HCT116 (cell line): ENCODE data around the gene PPM1F.

Experiments used
- EZH2 ChIP-seq: fragments of 200-600 bp; sonication (generic); IDR thresholded peaks from 2 replicates; pipeline ENCODE4 v1.6.1; 2017; ENCODE audit warnings: antibody characterized with exemption, mixed run types
- POLR2A ChIP-seq: IDR thresholded peaks from 2 replicates; pipeline ENCODE4 v1.7.0; 2011; ENCODE audit warnings: borderline replicate concordance; ENCODE audit not compliant: insufficient read depth, insufficient read length; ENCODE audit errors: extremely low read depth
- POLR2AphosphoS5 ChIP-seq: IDR thresholded peaks from 2 replicates; pipeline ENCODE4 v1.6.1; 2011; ENCODE audit warnings: mild to moderate bottlenecking, low read depth, low read length, moderate library complexity
- SP1 ChIP-seq: IDR thresholded peaks from 2 replicates; pipeline ENCODE4 v1.6.1; 2012; ENCODE audit warnings: low read depth
- TF ChIP-seq, protein P1 (sequence below), 3 experiments: fragments of 200-600 bp in 1 of 3; sonication (generic) in 1 of 3; IDR thresholded peaks in 2 of 3; conservative IDR thresholded peaks in 1 of 3; 2 replicates each; pipeline ENCODE4 v1.5.1; 2012 to 2017; ENCODE audit warnings: low read depth in 2 of 3, low read length in 2 of 3, antibody characterized with exemption in 1 of 3, borderline replicate concordance in 1 of 3, control low read depth in 1 of 3, mild to moderate bottlenecking in 1 of 3, mixed read lengths in 1 of 3, mixed run types in 1 of 3, moderate library complexity in 1 of 3; ENCODE audit not compliant: insufficient read depth in 1 of 3
- TF ChIP-seq, protein P2 (sequence below): IDR thresholded peaks from 2 replicates; pipeline ENCODE4 v1.6.1; 2011; ENCODE audit warnings: mild to moderate bottlenecking, low read length, moderate library complexity; ENCODE audit not compliant: insufficient replicate concordance; ENCODE audit errors: extremely low read depth

DNA sequence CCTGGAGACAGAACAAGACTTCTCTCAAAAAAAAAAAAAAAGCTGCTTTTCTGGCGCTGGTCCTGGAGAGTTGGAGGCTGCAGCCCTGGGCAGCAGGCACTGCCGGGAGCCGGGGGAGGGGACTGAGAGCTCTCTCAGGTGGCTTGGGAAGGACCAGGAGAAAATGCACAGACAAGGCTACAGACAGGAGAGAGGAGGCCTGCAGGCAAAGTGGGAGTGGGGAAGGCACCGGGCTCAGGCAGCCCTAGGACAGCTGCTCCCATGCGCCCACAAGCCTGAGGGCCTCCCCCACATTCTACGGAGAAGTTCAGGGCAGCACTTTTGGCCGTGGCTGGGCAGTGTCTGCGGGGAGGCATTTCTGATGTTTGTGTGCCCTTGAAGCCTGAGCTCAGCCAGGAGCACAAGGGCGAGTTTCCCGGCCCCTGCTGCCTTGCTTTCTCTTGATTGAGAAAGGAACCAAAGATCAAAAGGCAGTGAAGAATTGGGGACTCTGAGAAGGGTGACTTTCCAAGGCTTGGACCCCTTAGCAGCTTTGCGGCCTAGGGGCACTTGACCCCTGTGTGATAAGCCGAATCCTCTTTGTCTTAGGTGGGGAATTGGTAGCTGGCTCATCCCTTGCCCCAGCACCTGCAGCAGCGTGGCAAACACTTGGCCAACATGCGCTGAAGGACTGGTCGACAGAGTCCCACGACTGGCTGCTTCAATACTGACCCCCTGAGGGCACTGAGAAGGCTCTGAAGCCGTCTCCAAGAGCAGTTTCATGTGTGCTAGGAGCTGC, 35.3 kb downstream of the PPM1F start:
- TF ChIP-seq, protein P1, sequence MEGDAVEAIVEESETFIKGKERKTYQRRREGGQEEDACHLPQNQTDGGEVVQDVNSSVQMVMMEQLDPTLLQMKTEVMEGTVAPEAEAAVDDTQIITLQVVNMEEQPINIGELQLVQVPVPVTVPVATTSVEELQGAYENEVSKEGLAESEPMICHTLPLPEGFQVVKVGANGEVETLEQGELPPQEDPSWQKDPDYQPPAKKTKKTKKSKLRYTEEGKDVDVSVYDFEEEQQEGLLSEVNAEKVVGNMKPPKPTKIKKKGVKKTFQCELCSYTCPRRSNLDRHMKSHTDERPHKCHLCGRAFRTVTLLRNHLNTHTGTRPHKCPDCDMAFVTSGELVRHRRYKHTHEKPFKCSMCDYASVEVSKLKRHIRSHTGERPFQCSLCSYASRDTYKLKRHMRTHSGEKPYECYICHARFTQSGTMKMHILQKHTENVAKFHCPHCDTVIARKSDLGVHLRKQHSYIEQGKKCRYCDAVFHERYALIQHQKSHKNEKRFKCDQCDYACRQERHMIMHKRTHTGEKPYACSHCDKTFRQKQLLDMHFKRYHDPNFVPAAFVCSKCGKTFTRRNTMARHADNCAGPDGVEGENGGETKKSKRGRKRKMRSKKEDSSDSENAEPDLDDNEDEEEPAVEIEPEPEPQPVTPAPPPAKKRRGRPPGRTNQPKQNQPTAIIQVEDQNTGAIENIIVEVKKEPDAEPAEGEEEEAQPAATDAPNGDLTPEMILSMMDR (IDR thresholded peaks at IDR 0.05 in 2 of 3, conservative IDR thresholded peaks at IDR 0.05 in 1 of 3; ENCODE audit: borderline replicate concordance in 1 of 3, insufficient read depth in 1 of 3, low read depth in 2 of 3, low read length in 2 of 3), result no peak
- no peak for TF ChIP-seq POLR2AphosphoS5
- no peak for TF ChIP-seq SP1
- TF ChIP-seq EZH2, result no peak
- TF ChIP-seq, protein P2, sequence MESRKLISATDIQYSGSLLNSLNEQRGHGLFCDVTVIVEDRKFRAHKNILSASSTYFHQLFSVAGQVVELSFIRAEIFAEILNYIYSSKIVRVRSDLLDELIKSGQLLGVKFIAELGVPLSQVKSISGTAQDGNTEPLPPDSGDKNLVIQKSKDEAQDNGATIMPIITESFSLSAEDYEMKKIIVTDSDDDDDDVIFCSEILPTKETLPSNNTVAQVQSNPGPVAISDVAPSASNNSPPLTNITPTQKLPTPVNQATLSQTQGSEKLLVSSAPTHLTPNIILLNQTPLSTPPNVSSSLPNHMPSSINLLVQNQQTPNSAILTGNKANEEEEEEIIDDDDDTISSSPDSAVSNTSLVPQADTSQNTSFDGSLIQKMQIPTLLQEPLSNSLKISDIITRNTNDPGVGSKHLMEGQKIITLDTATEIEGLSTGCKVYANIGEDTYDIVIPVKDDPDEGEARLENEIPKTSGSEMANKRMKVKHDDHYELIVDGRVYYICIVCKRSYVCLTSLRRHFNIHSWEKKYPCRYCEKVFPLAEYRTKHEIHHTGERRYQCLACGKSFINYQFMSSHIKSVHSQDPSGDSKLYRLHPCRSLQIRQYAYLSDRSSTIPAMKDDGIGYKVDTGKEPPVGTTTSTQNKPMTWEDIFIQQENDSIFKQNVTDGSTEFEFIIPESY, result no peak
- TF ChIP-seq POLR2A, result no peak
